Measurements from ENCODE around the gene ANKRD33B.
"Not testable (repeated sequence)": the region's sequence is repeated elsewhere in the genome, so short reads cannot be mapped to it uniquely, and the experiment has no call there.

ANKRD33B gene

DNA sequence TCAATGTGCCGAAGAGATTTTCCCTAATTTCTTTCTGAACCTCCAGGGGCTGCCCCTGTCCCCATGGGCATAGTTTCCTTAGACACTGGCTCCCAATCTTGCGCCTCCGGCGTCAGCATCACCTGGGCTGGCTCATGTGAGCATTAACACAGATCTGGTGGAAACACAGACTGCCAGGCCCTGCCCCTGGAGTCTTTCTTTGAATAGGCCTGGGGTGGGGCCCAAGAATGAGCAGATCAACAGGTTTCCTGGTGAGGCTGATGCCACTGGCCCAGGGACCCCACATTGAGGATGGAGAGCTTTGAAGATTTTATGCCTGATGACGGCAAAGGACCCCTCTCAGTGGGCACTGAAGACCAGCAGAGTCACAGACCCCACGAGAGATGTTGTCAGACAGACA is 60.8 kb downstream of the ANKRD33B start:
- H3K27ac Mint-ChIP-seq: no peak overlapping the region
- peaks cover 37% of the 10 kb centered on the region for H3K4me1 Mint-ChIP-seq (ENCODE audit: low read depth)
- no peaks in the 10 kb centered on the region for H3K36me3 Mint-ChIP-seq (ENCODE audit: low read depth)
- intact Hi-C loops (cut with micrococcal nuclease): loop anchor here (5.0 kb wide), 1 partner anchor 342 kb away; no protein-coding TSS in a partner anchor
- H3K27me3 Mint-ChIP-seq: peaks cover 33% of the 10 kb centered on the region
- no peak overlapping the region for H3K4me3 Mint-ChIP-seq
- H3K9me3 Mint-ChIP-seq: no peaks in the 10 kb centered on the region

DNA sequence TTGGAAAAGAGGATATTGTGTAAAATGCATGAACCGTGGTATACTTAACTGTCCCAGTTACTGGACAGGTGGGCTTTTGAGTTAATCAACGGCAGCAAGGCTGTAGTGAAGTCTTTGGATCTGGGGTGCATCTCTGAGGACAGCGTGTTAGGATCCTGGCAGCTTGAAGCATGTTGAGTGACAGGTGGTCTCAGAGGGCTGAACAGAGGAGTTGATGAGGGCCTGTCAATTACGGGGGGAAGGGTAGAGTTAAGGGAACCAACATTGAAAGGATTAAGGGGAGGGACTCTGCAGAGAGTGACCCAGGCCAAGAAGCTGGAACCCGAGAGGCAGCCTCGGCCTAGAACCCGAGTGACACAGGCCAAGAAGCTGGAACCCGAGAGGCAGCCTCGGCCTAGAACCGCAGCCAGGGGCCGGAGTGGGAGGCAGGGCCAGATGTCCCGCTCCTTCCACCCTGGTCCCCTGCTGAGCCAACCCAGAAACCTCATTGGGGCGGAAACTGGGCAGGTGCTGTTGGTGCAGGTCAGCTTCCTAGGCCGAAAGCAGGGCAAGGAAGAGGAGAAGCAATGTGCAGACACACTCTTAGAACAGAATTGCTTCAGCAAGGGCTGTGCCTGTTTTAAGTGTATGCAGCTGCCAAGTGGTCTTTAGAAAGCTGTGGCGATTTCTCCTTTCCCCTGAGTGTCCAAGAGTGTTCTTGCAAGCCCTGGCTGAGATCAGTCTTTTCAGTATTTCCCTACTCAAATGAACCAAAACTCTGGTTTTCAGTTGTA is 62.0 kb downstream of the ANKRD33B start:
- Mint-ChIP-seq H3K36me3 (ENCODE audit: low read depth) (no peaks in the 10 kb centered on the region), H3K27ac (no peak overlapping the region), H3K4me1 (ENCODE audit: low read depth) (peaks cover 48% of the 10 kb centered on the region), H3K27me3 (peaks cover 36% of the 10 kb centered on the region), H3K4me3 (no peak overlapping the region), H3K9me3 (no peaks in the 10 kb centered on the region)
- intact Hi-C loops (cut with micrococcal nuclease): loop anchor here (2.0 to 5.0 kb wide), 2 partner anchors 61 to 344 kb away; partner anchors contain the start of gene ANKRD33B

- Mint-ChIP-seq H3K4me1 (ENCODE audit: low read depth) (peaks cover 54% of the 10 kb centered on the region), H3K27me3 (peaks cover 42% of the 10 kb centered on the region), H3K27ac (no peak overlapping the region), H3K36me3 (ENCODE audit: low read depth) (no peaks in the 10 kb centered on the region), H3K4me3 (no peak overlapping the region), H3K9me3 (no peaks in the 10 kb centered on the region)
- intact Hi-C loops (cut with micrococcal nuclease): loop anchor here (2.0 to 5.0 kb wide), 2 partner anchors 62 to 344 kb away; partner anchors contain the start of gene ANKRD33B
Measured at GRCh38 chr5:10626473-10627013, 62.7 kb downstream of the ANKRD33B start.

GRCh38 chr5:10627160-10627701 is 63.4 kb downstream of the ANKRD33B start:
- H3K4me3 Mint-ChIP-seq: peak overlapping the region; percentile 59
- H3K27me3 Mint-ChIP-seq: peaks cover 43% of the 10 kb centered on the region
- H3K36me3 Mint-ChIP-seq (ENCODE audit: low read depth): no peaks in the 10 kb centered on the region
- no peaks in the 10 kb centered on the region for H3K9me3 Mint-ChIP-seq
- H3K27ac Mint-ChIP-seq: peak overlapping the region; percentile 14
- intact Hi-C loops (cut with micrococcal nuclease): loop anchor here (2.0 to 5.0 kb wide), 2 partner anchors 62 to 345 kb away; partner anchors contain the start of gene ANKRD33B
- H3K4me1 Mint-ChIP-seq (ENCODE audit: low read depth): peaks cover 56% of the 10 kb centered on the region

- peaks cover 45% of the 10 kb centered on the region for H3K27me3 Mint-ChIP-seq
- intact Hi-C loops (cut with micrococcal nuclease): loop anchor here (1.0 to 5.0 kb wide), 2 partner anchors 176 to 346 kb away; no protein-coding TSS in a partner anchor
- no peak overlapping the region for H3K4me3 Mint-ChIP-seq
- H3K9me3 Mint-ChIP-seq: no peaks in the 10 kb centered on the region
- H3K27ac Mint-ChIP-seq: no peak overlapping the region
- peaks cover 64% of the 10 kb centered on the region for H3K4me1 Mint-ChIP-seq (ENCODE audit: low read depth)
- no peaks in the 10 kb centered on the region for H3K36me3 Mint-ChIP-seq (ENCODE audit: low read depth)
Measured at GRCh38 chr5:10628601-10629000, 64.7 kb downstream of the ANKRD33B start.

DNA sequence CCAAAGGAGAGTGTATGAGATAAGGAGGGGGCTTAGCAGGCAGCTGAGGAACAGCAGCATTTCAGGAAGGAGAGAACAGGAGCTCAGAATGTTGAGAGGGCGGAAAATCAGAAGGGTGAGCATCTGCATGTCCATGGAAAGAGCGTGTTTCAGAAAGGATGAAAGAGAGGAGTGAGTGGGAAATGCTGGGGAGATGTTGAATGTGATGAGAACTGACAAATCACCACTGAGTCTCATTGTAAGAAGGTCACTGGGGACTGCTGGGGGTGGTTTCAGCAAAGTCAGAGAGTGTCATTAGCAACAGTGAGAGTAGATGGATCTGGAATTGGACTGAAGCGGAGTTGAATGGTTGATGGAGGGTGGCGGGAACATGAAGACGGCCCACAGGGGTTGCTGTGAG is 65.8 kb downstream of the ANKRD33B start:
- intact Hi-C loops (cut with micrococcal nuclease): loop anchor here (5.0 to 10.0 kb wide), 2 partner anchors 135 to 347 kb away; partner anchors contain the start of gene DAP
- Mint-ChIP-seq H3K27ac (no peak overlapping the region), H3K4me1 (ENCODE audit: low read depth) (peaks cover 68% of the 10 kb centered on the region), H3K9me3 (no peaks in the 10 kb centered on the region), H3K36me3 (ENCODE audit: low read depth) (no peaks in the 10 kb centered on the region), H3K4me3 (no peak overlapping the region), H3K27me3 (peaks cover 51% of the 10 kb centered on the region)

DNA sequence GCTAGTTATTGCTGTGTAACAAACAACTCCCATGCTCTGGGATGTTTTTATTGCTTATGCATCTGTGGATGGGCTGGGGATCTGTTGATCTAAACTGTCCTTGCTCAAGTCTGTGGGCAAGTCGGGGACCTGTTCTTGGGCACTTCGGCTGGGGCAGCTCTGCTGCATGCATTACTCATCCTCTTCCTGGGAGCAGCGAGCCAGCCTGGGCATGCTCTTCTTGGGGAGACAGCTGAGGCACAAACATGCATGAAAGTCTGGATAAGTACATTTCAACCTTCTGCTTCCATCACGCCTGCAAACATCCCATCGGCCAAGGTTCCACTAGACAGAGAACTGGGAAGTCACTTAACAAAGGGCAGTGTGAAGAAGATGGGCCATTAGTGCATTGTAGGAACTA is 66.3 kb downstream of the ANKRD33B start:
- H3K27me3 Mint-ChIP-seq: peaks cover 51% of the 10 kb centered on the region
- H3K27ac Mint-ChIP-seq: no peak overlapping the region

GRCh38 chr5:10630744-10631143 is 66.9 kb downstream of the ANKRD33B start:
- H3K4me3 Mint-ChIP-seq; H3K36me3 Mint-ChIP-seq (ENCODE audit: low read depth); H3K9me3 Mint-ChIP-seq: not testable (repeated sequence)
- H3K27me3 Mint-ChIP-seq: peaks cover 47% of the 10 kb centered on the region
- intact Hi-C loops (cut with micrococcal nuclease): loop anchor here (10.0 kb wide), 1 partner anchor 134 kb away; the partner anchor contains the start of gene DAP
- H3K4me1 Mint-ChIP-seq (ENCODE audit: low read depth): peaks cover 76% of the 10 kb centered on the region
- H3K27ac Mint-ChIP-seq: peak overlapping the region; percentile 81

More for the DNA sequence above, 66.3 kb downstream of the ANKRD33B start:
- Mint-ChIP-seq H3K4me3 (no peak overlapping the region), H3K4me1 (ENCODE audit: low read depth) (peaks cover 73% of the 10 kb centered on the region), H3K36me3 (ENCODE audit: low read depth) (no peaks in the 10 kb centered on the region), H3K9me3 (no peaks in the 10 kb centered on the region)
- intact Hi-C loops (cut with micrococcal nuclease): loop anchor here (10.0 kb wide), 1 partner anchor 135 kb away; the partner anchor contains the start of gene DAP

DNA sequence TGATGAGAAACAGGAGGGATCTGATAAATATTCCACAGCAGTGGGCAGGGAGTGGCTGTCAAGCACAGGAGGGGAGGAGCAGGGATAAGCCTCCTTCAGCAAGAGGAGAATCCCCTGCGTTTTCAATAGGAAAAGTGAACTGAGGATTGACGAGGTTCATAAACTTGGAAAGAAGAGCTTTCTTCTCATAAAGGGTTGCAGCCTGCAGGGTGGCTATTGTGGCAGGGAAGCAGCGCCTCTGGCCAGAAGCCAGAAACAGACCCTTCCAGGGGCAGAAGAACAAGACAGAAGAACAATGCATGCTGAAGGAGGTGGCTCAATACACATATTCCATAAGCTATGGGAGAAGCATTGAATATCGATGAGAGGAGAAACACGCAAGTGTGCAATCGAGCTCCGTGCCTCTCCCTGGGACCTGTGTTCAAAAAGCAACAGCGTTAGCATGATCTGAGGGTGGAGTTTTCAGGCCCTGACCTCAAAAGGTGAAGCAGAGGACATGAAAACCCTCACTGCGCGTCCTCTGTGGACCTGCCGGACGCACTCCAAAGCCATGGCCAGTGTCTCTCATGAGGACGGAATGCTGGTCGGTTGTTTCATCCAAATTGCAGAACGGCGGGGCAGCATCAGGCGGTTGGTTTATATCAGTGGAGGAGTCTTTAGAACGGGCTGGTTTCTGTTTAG is 67.6 kb downstream of the ANKRD33B start:
- H3K27ac Mint-ChIP-seq: peak overlapping the region; percentile 81
- peak overlapping the region; percentile 63 for H3K4me3 Mint-ChIP-seq
- H3K4me1 Mint-ChIP-seq (ENCODE audit: low read depth): peaks cover 81% of the 10 kb centered on the region
- intact Hi-C loops (cut with micrococcal nuclease): loop anchor here (10.0 kb wide), 1 partner anchor 133 kb away; the partner anchor contains the start of gene DAP
- no peaks in the 10 kb centered on the region for H3K9me3 Mint-ChIP-seq
- no peaks in the 10 kb centered on the region for H3K36me3 Mint-ChIP-seq (ENCODE audit: low read depth)
- peaks cover 45% of the 10 kb centered on the region for H3K27me3 Mint-ChIP-seq

DNA sequence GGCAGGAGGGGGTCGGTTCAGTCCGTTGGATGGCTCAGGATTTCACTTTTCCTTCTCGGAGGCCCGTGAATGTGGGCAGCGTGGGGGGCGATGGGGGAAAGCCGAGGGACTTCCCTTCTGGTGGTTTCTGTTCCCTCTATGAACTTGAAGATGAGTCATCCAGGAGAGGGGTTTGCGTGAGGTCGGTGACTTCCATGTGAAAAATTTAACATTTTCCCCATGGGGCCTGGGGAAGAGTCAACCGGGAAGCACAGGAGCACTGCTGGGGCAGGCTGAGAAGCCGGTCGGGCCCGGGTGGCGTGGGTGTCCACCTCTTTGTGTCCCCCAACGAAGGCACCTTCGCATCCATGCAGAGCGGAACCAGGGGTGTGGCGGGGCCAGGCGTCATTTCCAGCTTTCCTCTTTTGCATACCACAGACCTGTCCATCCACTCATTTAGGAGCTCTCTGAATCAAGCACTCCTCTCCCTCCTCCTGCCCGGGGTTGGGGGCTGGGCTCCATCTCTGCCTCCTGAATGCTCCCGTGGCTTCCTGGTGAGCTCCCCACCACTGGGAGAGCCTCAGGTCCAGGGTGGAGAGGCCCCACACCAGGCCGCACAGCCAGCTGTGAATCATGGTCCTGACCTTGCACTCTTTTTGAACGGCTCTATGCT is 68.4 kb downstream of the ANKRD33B start:
- H3K27ac Mint-ChIP-seq: peak overlapping the region; percentile 81
- no peaks in the 10 kb centered on the region for H3K36me3 Mint-ChIP-seq (ENCODE audit: low read depth)
- intact Hi-C loops (cut with micrococcal nuclease): loop anchor here (10.0 kb wide), 1 partner anchor 133 kb away; the partner anchor contains the start of gene DAP

DNA sequence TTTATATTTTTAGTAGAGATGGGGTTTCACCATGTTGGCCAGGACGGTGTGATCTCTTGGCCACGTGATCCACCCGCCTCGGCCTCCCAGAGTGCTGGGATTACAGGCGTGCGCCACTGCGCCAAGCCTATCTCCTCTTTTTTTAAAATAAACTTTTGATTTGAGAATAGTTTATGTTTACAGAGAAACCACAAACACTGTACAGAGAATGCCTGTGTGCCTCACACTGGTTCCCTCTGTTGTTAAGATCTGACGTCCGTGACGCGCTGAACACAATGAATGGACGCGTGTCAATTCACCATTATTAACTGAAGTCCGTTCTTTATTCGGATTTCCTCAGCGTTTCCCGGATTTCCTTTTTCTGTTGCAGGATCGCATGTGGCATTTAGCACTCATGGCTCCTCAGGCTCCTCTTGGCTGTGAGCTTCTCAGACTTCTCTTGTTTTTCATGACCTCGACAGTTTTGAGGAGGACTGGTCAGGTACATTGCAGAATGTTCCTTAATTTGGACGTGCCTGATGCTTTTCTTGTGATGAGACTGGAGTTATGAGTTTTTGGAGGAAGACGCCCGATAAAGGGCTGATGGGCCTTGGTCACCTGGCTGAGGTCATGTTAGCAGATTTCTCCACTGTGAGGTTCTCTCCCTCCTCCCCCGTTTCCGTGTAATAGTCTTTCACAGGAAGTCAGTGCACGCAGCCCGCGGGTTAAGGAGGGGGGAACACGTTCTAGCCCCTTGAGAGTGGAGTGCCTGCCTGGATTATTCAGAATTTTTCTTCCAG is 69.6 kb downstream of the ANKRD33B start:
- Mint-ChIP-seq H3K9me3 (peaks cover 3% of the 10 kb centered on the region), H3K27me3 (peaks cover 37% of the 10 kb centered on the region), H3K4me3 (no peak overlapping the region), H3K27ac (peak overlapping the region; percentile 81), H3K4me1 (ENCODE audit: low read depth) (peaks cover 85% of the 10 kb centered on the region), H3K36me3 (ENCODE audit: low read depth) (no peaks in the 10 kb centered on the region)
- intact Hi-C loops (cut with micrococcal nuclease): loop anchor here (10.0 kb wide), 1 partner anchor 131 kb away; the partner anchor contains the start of gene DAP

More for the DNA sequence above, 68.4 kb downstream of the ANKRD33B start:
- Mint-ChIP-seq H3K27me3 (peaks cover 38% of the 10 kb centered on the region), H3K4me1 (ENCODE audit: low read depth) (peaks cover 80% of the 10 kb centered on the region), H3K4me3 (peak overlapping the region; percentile 63), H3K9me3 (no peaks in the 10 kb centered on the region)

DNA sequence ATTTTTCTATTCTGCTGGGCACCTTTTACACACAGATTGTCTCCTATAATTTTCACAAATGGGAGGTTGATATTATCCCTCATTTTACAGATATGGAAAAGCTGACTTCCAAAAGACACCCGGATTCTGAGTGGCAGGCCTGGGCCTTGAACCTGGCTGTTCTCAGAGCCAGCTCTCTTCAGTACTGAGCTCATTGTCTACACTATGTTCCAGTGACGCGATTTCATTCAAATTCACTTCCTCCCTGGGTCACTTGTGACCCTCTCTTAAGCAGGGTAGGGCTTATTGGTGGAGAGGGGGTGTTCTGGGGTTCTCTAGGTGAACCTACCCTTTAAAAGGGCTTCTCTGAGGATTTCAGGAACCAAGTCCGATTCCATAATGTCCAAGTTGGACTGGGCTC is 70.2 kb downstream of the ANKRD33B start:
- H3K4me3 Mint-ChIP-seq: no peak overlapping the region
- peaks cover 9% of the 10 kb centered on the region for H3K9me3 Mint-ChIP-seq
- intact Hi-C loops (cut with micrococcal nuclease): loop anchor here (10.0 kb wide), 1 partner anchor 131 kb away; the partner anchor contains the start of gene DAP
- H3K36me3 Mint-ChIP-seq (ENCODE audit: low read depth): no peaks in the 10 kb centered on the region
- H3K27me3 Mint-ChIP-seq: peaks cover 35% of the 10 kb centered on the region
- H3K4me1 Mint-ChIP-seq (ENCODE audit: low read depth): peaks cover 82% of the 10 kb centered on the region
- peak overlapping the region; percentile 24 for H3K27ac Mint-ChIP-seq
